K562 (cell line): ENCODE measurements around the gene F13B. TPM values are rescaled to one million over a fixed set of nuclear protein-coding genes. Genes with fewer than 3 reads are reported as not detected.

Experiments used
- ATAC-seq: fragments of 200-7000 bp; cut with Tn5 transposase; 3 replicates; pipeline ENCODE4 v1.9.1; 2020; ENCODE audit warnings: moderate library complexity
- BruUV-seq: library from RNA; stranded (reverse); fragments of 400-500 nt; replicated peaks from 2 replicates; lab custom pipeline; 2021; lab: Mats Ljungman, UMichigan
- CTCF ChIA-PET: fragments of 300-600 bp; formaldehyde crosslinking; extraction: SDS; loops from one replicate; lab custom pipeline; 2021; ENCODE audit warnings: low intra/inter-chr PET ratio; lab: Yijun Ruan, JAX
- POLR2A ChIA-PET: fragments of 300-600, 350-650 bp; sonication (Branson Sonifier 250); formaldehyde crosslinking; extraction: SDS; loops from one replicate; lab custom pipeline; 2021; ENCODE audit warnings: antibody characterized with exemption, inconsistent platforms; lab: Yijun Ruan, JAX
- DNase-seq, 4 experiments: peaks; one replicate each; pipeline versions ENCODE4 v3.0.0 to v3.0.0-alpha.2; 2011 to 2018; ENCODE audit warnings: low spot score in 3 of 4, mixed read lengths in 3 of 4; ENCODE audit errors: extremely low read depth in 1 of 4
- FAIRE-seq: peaks from 2 replicates; lab custom pipeline; 2011; peaks lifted over from hg19 to GRCh38; lab: Jason Lieb, UNC
- H2AFZ ChIP-seq: 2 replicates; pipeline ENCODE4 v1.6.0; 2011; ENCODE audit warnings: low read depth, low read length, control low read depth, inconsistent platforms
- H3K27ac ChIP-seq: fragments of 200-600 bp; 3 replicates; pipeline ENCODE4 v1.8.0; 2011; ENCODE audit warnings: low read depth, mild to moderate bottlenecking, control low read depth, inconsistent platforms, low read length, moderate library complexity, mixed read lengths; ENCODE audit errors: extremely low read depth
- H3K27me3 ChIP-seq, 2 experiments: fragments of 300-600 bp in 1 of 2; 2 replicates in 1 of 2; 3 replicates in 1 of 2; pipeline versions ENCODE4 v1.6.0 to v1.8.0; 2011; ENCODE audit warnings: inconsistent platforms in 2 of 2, low read length in 2 of 2, mild to moderate bottlenecking in 1 of 2, mixed read lengths in 1 of 2, moderate library complexity in 1 of 2; ENCODE audit not compliant: control insufficient read depth in 2 of 2, insufficient read depth in 2 of 2
- H3K36me3 ChIP-seq: fragments of 300-600 bp; 3 replicates; pipeline ENCODE4 v1.8.0; 2011; ENCODE audit warnings: mild to moderate bottlenecking, low read length, inconsistent platforms; ENCODE audit not compliant: control insufficient read depth, insufficient read depth
- H3K4me1 ChIP-seq, 2 experiments: fragments of 200-600 bp in 1 of 2; replicated peaks in 1 of 2; 2 replicates in 1 of 2; 3 replicates in 1 of 2; pipeline versions ENCODE4 v1.5.1 to v1.8.0; 2011; ENCODE audit warnings: inconsistent platforms in 2 of 2, low read length in 2 of 2, mild to moderate bottlenecking in 1 of 2, mixed read lengths in 1 of 2, moderate library complexity in 1 of 2; ENCODE audit not compliant: control insufficient read depth in 2 of 2, insufficient read depth in 2 of 2
- H3K4me2 ChIP-seq: 2 replicates; pipeline ENCODE4 v1.6.1; 2011; ENCODE audit warnings: low read length, control low read depth, inconsistent platforms, mixed read lengths; ENCODE audit not compliant: insufficient read depth
- H3K4me3 ChIP-seq: fragments of 200-600 bp; sonication (generic), shearing (Covaris generic); 2 replicates; pipeline ENCODE4 v1.5.1; 2016; ENCODE audit warnings: control low read depth, inconsistent platforms
- H3K79me2 ChIP-seq: fragments of 200-600 bp; 3 replicates; pipeline ENCODE4 v1.8.0; 2011; ENCODE audit warnings: low read length, inconsistent platforms; ENCODE audit not compliant: control insufficient read depth, insufficient read depth
- H3K9ac ChIP-seq, 2 experiments: 2 replicates each; pipeline versions ENCODE4 v1.6.0 to v1.6.1; 2011; ENCODE audit warnings: low read depth in 2 of 2, low read length in 2 of 2, control low read depth in 1 of 2, inconsistent platforms in 1 of 2, mild to moderate bottlenecking in 1 of 2, mixed read lengths in 1 of 2; ENCODE audit not compliant: insufficient read depth in 1 of 2
- H3K9me1 ChIP-seq: one replicate; pipeline ENCODE4 v1.6.0; 2011; ENCODE audit warnings: inconsistent platforms, mild to moderate bottlenecking, low read length, moderate library complexity; ENCODE audit not compliant: control insufficient read depth, insufficient read depth
- H3K9me3 ChIP-seq: replicated peaks from 2 replicates; pipeline ENCODE4 v1.5.1; 2011; ENCODE audit warnings: low read depth, low read length, inconsistent platforms; ENCODE audit not compliant: control insufficient read depth, insufficient read depth
- H4K20me1 ChIP-seq: replicated peaks from 2 replicates; pipeline ENCODE4 v1.6.1; 2011; ENCODE audit warnings: low read length, inconsistent platforms, mixed read lengths; ENCODE audit not compliant: control insufficient read depth, insufficient read depth
- C11orf30 ChIP-seq: fragments of 450-650 bp; IDR thresholded peaks from 2 replicates; pipeline ENCODE4 v1.6.1; 2016; ENCODE audit warnings: low read depth, mild to moderate bottlenecking
- FOSL1 ChIP-seq: fragments of 200-800 bp; sonication (Bioruptor generic); conservative IDR thresholded peaks from 2 replicates; pipeline ENCODE4 v1.6.1; 2016; ENCODE audit warnings: missing genetic modification characterization, missing compliant biosample characterization
- GABPB1 ChIP-seq: sonication (generic); formaldehyde crosslinking; IDR thresholded peaks from 2 replicates; pipeline ENCODE4 v1.8.0; 2022; ENCODE audit warnings: mild to moderate bottlenecking, missing genetic modification reagents
- MAFG ChIP-seq: fragments of 450-650 bp; conservative IDR thresholded peaks from 2 replicates; pipeline ENCODE4 v1.6.1; 2016; ENCODE audit warnings: missing genetic modification characterization, missing compliant biosample characterization
- NCOA1 ChIP-seq: fragments of 450-650 bp; IDR thresholded peaks from 2 replicates; pipeline ENCODE4 v1.6.1; 2016; ENCODE audit warnings: low read depth
- ZBTB33 ChIP-seq: sonication (generic); formaldehyde crosslinking; IDR thresholded peaks from 2 replicates; pipeline ENCODE4 v1.8.1; 2023; ENCODE audit warnings: mild to moderate bottlenecking, missing genetic modification reagents
- ZNF253 ChIP-seq: fragments of 250-450 bp; sonication (Bioruptor Pico); conservative IDR thresholded peaks from 2 replicates; pipeline ENCODE4 v1.6.1; 2021; ENCODE audit warnings: mild to moderate bottlenecking
- ZNF316 ChIP-seq: fragments of 450-650 bp; IDR thresholded peaks from 2 replicates; pipeline ENCODE4 v1.6.1; 2016
- WGBS: fragments of 100-300 bp; shearing (Covaris generic); methylation state at CpG from one replicate; pipeline ENCODE4 v1.1.6; 2016; ENCODE audit warnings: low coverage, mixed read lengths; ENCODE audit not compliant: insufficient coverage; ENCODE audit errors: missing lambda C conversion rate; 5-methylcytosine and 5-hydroxymethylcytosine counted together
- in situ Hi-C: fragments of 300-500 bp; cut with MboI; formaldehyde crosslinking; loops from 4 replicates; pipeline ENCODE4 v1.15.0; 2018; ENCODE audit warnings: inconsistent platforms, mixed read lengths
- intact Hi-C: fragments of 100-400 bp; cut with micrococcal nuclease; formaldehyde crosslinking; loops from 2 replicates; pipeline ENCODE4 v1.14.2; 2022
- polyA plus RNA-seq, 8 experiments: library from polyadenylated mRNA; depleted of rRNA in 4 of 8; stranded (reverse) in 5 of 8; unstranded in 3 of 8; fragments of >200 nt; fragmentation: Nextera tagmentation in 2 of 8; fragmentation: Illumina TruSeq in 1 of 8; extraction: Ambion mirVana in 2 of 8; extraction: Trizol in 1 of 8; gene quantifications; 2 replicates each; pipeline versions ENCODE4 v1.2.1 to v1.2.3, GENCODE V29; 2011 to 2014; ENCODE audit warnings: inconsistent platforms in 1 of 8, missing spikeins in 1 of 8
- total RNA-seq, 7 experiments: library from RNA; depleted of rRNA in 6 of 7; stranded (reverse); fragments of >200 nt in 6 of 7; fragmentation: Illumina TruSeq in 2 of 7; extraction: Trizol in 2 of 7; gene quantifications; 2 replicates each; pipeline versions ENCODE4 v1.2.1 to v1.2.3, GENCODE V29; 2011 to 2021; ENCODE audit warnings: low replicate concordance in 1 of 7
- TF ChIP-seq, protein P1 (sequence below): sonication (generic); formaldehyde crosslinking; IDR thresholded peaks from 2 replicates; pipeline ENCODE4 v1.8.1; 2022; ENCODE audit warnings: missing genetic modification reagents

The F13B gene
- total and polyA plus RNA-seq, 9 of the 15 experiments (the other 6 are each of a cell fraction or from before 2014, with no cell fraction given): not detected

DNA sequence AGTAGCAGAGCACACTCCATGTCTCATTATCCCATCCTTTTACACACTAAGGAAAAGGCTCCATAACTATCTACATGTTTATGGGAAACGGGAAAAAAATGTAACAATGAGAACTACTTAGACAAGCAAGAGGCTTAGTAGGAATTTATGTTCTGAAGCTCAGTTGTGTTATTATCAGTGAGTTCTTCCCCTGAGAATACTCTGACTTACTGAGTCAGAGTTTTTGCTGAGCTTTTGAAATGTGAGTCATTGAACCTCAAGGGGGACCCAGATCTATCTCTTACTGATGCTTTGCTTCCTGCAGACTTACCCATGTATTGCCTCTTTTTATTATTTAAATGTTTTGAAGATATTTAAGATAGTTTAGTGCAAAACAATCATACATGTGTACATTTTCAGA lies 69.6 kb downstream of the F13B start:
- FAIRE-seq (no peak), DNase-seq (no peak), ATAC-seq (no peak)
- no peaks in the 10 kb centered on the region for H3K9me1 ChIP-seq
- H3K4me2 ChIP-seq: no peak overlapping the region
- no peaks in the 10 kb centered on the region for H4K20me1 ChIP-seq
- ChIA-PET CTCF (no interaction called here), POLR2A (interaction anchor here (1.1 kb wide), 1 partner anchor 21 kb away, joined by 3 read pairs; no protein-coding TSS in a partner anchor)
- H2AFZ ChIP-seq: no peak overlapping the region
- H3K27ac ChIP-seq: no peak overlapping the region
- no peak overlapping the region for H3K4me3 ChIP-seq
- intact Hi-C loops (no loop called here), in situ Hi-C loops (no loop called here)
- WGBS: 0% methylated on average over 1 of the region's 1 CpG
- no TSS peak for BruUV-seq
- H3K9ac ChIP-seq: no peak overlapping the region
- no peaks in the 10 kb centered on the region for H3K79me2 ChIP-seq
- H3K4me1 ChIP-seq: no peaks in the 10 kb centered on the region
- H3K36me3 ChIP-seq: no peaks in the 10 kb centered on the region
- H3K9me3 ChIP-seq: no peaks in the 10 kb centered on the region
- H3K27me3 ChIP-seq: no peaks in the 10 kb centered on the region
- TF ChIP-seq NCOA1 (no peak), C11orf30 (peak; percentile 37; the same call in 1 of the 2 replicates), FOSL1 (tag) (0 out of 2 replicates have a peak, but pooled peaks have one; percentile 19), ZNF253 (CRISPR knock-in tag) (no peak), MAFG (tag) (0 out of 2 replicates have a peak, but pooled peaks have one; percentile 22), ZNF316 (peak; percentile 45; the same call in 1 of the 2 replicates), GABPB1 (CRISPR knock-in tag) (no peak), ZBTB33 (CRISPR knock-in tag) (no peak)
- TF ChIP-seq, protein P1, sequence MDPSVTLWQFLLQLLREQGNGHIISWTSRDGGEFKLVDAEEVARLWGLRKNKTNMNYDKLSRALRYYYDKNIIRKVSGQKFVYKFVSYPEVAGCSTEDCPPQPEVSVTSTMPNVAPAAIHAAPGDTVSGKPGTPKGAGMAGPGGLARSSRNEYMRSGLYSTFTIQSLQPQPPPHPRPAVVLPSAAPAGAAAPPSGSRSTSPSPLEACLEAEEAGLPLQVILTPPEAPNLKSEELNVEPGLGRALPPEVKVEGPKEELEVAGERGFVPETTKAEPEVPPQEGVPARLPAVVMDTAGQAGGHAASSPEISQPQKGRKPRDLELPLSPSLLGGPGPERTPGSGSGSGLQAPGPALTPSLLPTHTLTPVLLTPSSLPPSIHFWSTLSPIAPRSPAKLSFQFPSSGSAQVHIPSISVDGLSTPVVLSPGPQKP (CRISPR knock-in tag): no peak
